ENCODE measurements around the gene LIPT2. TPM values are rescaled to one million over a fixed set of nuclear protein-coding genes. Genes with fewer than 3 reads are reported as not detected.
A peak's percentile ranks its signal among the peaks of the same experiment; 100 is the strongest.

Gene LIPT2
- total and polyA plus RNA-seq, 12 donors, result 0.93 to 3.8 (median 1.6) TPM

- peaks cover 0 to 13% (median 0%) of the 10 kb centered on the region in 11 donors for H3K9me3 ChIP-seq
- no peak overlapping the region for H3K4me3 ChIP-seq
- TF ChIP-seq CTCF (IDR thresholded peaks at IDR 0.05), result no peak
- no peak for DNase-seq
- ATAC-seq, result no peak
- intact Hi-C loops (cut with DNase I), result no loop called here
- H3K4me1 ChIP-seq, result peaks cover 0 to 6% (median 0%) of the 10 kb centered on the region in 9 donors
- no peaks in the 10 kb centered on the region for H3K36me3 ChIP-seq
- WGBS, 2 donors, result 83 to 84% methylated on average over 5 of the region's 5 CpGs
- H3K27me3 ChIP-seq, result no peaks in the 10 kb centered on the region
- no peak overlapping the region for H3K27ac ChIP-seq
These were observed 39.1 kb upstream of the LIPT2 start for GRCh38 chr11:74532501-74533246.

GRCh38 chr11:74524978-74525377 lies 31.5 kb upstream of the LIPT2 start:
- ATAC-seq, result no peak
- 52 to 64% methylated on average over 2 of the region's 2 CpGs for WGBS, 2 donors

GRCh38 chr11:74524501-74524900 lies 31.0 kb upstream of the LIPT2 start:
- 48 to 55% methylated on average over 5 of the region's 5 CpGs for WGBS, 2 donors
- no peak overlapping the region for H3K4me3 ChIP-seq
- DNase-seq (no peak), ATAC-seq (peak in 4 of 8 donors; percentile 38 to 63 (median 44))
- H3K36me3 ChIP-seq, result no peaks in the 10 kb centered on the region
- no peaks in the 10 kb centered on the region for H3K9me3 ChIP-seq
- H3K27ac ChIP-seq, result peak overlapping the region in 2 of 10 donors; percentile 48 to 53
- H3K27me3 ChIP-seq, result no peaks in the 10 kb centered on the region
- intact Hi-C loops (cut with DNase I), result loop anchor here in 1 of 10 donors (5.0 kb wide), 1 partner anchor 33 kb away; no protein-coding TSS in a partner anchor
- TF ChIP-seq CTCF (IDR thresholded peaks at IDR 0.05), result no peak
- peaks cover 0 to 23% (median 0%) of the 10 kb centered on the region in 9 donors for H3K4me1 ChIP-seq

More at GRCh38 chr11:74524978-74525377, 31.5 kb upstream of the LIPT2 start:
- Histone ChIP-seq H3K36me3 (no peaks in the 10 kb centered on the region), H3K27ac (peak overlapping the region in 1 of 10 donors; percentile 53), H3K4me1 (peaks cover 0 to 23% (median 0%) of the 10 kb centered on the region in 9 donors), H3K27me3 (no peaks in the 10 kb centered on the region), H3K4me3 (no peak overlapping the region), H3K9me3 (no peaks in the 10 kb centered on the region)
- DNase-seq, result no peak
- no peak for TF ChIP-seq CTCF (IDR thresholded peaks at IDR 0.05)
- intact Hi-C loops (cut with DNase I), result loop anchor here in 1 of 10 donors (5.0 kb wide), 1 partner anchor 32 kb away; no protein-coding TSS in a partner anchor

GRCh38 chr11:74522776-74523175 lies 29.3 kb upstream of the LIPT2 start:
- no peak overlapping the region for H3K27ac ChIP-seq
- H3K4me1 ChIP-seq, result peaks cover 0 to 23% (median 0%) of the 10 kb centered on the region in 9 donors
- H3K36me3 ChIP-seq, result no peaks in the 10 kb centered on the region
- no peak overlapping the region for H3K4me3 ChIP-seq
- intact Hi-C loops (cut with DNase I), result loop anchor here in 1 of 10 donors (5.0 kb wide), 1 partner anchor 35 kb away; no protein-coding TSS in a partner anchor
- no peak for TF ChIP-seq CTCF (IDR thresholded peaks at IDR 0.05)
- no peak for ATAC-seq
- DNase-seq, result no peak
- 88 to 89% methylated on average over 3 of the region's 3 CpGs for WGBS, 2 donors
- no peaks in the 10 kb centered on the region for H3K27me3 ChIP-seq
- H3K9me3 ChIP-seq, result peaks cover 0 to 1% (median 0%) of the 10 kb centered on the region in 11 donors

Measured in heart right ventricle (tissue), 16 donors.